Parathyroid adenoma (tissue), 2 donors: Measurements from ENCODE around the gene NDST1.

ENCODE experiments used
- H2AFZ ChIP-seq: fragments of 300-600 bp; sonication (generic); one replicate; pipeline ENCODE4 v1.7.0; 2017; ENCODE audit warnings: antibody characterized with exemption, mild to moderate bottlenecking
- H3K27ac ChIP-seq: fragments of 300-600 bp; sonication (generic); one replicate; pipeline ENCODE4 v1.7.0; 2017
- H3K27me3 ChIP-seq: fragments of 300-600 bp; sonication (generic); one replicate; pipeline ENCODE4 v1.7.0; 2017; ENCODE audit warnings: low read length; ENCODE audit not compliant: control insufficient read depth, insufficient read depth
- H3K36me3 ChIP-seq: fragments of 300-600 bp; sonication (generic); one replicate; pipeline ENCODE4 v1.7.0; 2017; ENCODE audit warnings: low read length; ENCODE audit not compliant: control insufficient read depth, insufficient read depth
- H3K4me1 ChIP-seq: fragments of 300-600 bp; sonication (generic); one replicate; pipeline ENCODE4 v1.7.0; 2017; ENCODE audit warnings: control low read depth
- H3K4me2 ChIP-seq: fragments of 300-600 bp; sonication (generic); one replicate; pipeline ENCODE4 v1.7.0; 2017; ENCODE audit warnings: low read length
- H3K4me3 ChIP-seq: fragments of 300-600 bp; sonication (generic); one replicate; pipeline ENCODE4 v1.7.0; 2017; ENCODE audit warnings: low read depth, low read length
- H3K79me2 ChIP-seq: fragments of 300-600 bp; sonication (generic); one replicate; pipeline ENCODE4 v1.7.0; 2017; ENCODE audit warnings: control low read depth
- H3K9ac ChIP-seq: fragments of 300-600 bp; sonication (generic); one replicate; pipeline ENCODE4 v1.7.0; 2017; ENCODE audit warnings: mild to moderate bottlenecking
- H3K9me3 ChIP-seq: fragments of 300-600 bp; sonication (generic); one replicate; pipeline ENCODE4 v1.7.0; 2017; ENCODE audit warnings: low read length; ENCODE audit not compliant: control insufficient read depth
- CTCF ChIP-seq: fragments of 300-600 bp; sonication (generic); IDR thresholded peaks from one replicate; pipeline ENCODE4 v1.7.0; 2017; ENCODE audit warnings: antibody characterized with exemption, mild to moderate bottlenecking
- donor health status: primary hyperparathyroidism.

Gene NDST1

DNA sequence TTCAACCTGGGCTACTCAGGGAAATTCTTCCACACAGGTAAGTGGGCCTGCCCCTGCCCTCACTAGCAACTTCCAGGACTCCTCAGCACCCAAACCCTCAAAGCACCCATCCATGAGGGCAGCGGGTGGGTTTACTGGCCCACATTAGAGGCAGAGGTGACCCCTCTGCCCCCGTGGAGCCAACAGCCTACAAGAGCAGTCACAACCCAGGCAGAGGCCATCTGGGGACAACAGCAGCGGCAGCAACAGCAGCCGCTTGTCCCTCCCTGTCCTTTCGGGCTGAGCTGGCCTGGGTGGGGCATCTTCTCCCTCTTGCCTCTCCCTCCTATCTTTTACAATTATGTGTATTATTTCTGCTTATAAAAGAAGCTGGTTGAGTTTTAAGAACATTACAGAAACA is 25.1 kb downstream of the NDST1 start:
- Histone ChIP-seq H3K4me1 (no peaks in the 10 kb centered on the region), H3K79me2 (peaks cover 22% of the 10 kb centered on the region), H3K9ac (no peak overlapping the region), H2AFZ (no peak overlapping the region), H3K36me3 (no peaks in the 10 kb centered on the region), H3K4me3 (no peak overlapping the region), H3K4me2 (no peak overlapping the region), H3K27me3 (no peaks in the 10 kb centered on the region), H3K27ac (no peak overlapping the region), H3K9me3 (no peaks in the 10 kb centered on the region)
- TF ChIP-seq CTCF, result no peak

DNA sequence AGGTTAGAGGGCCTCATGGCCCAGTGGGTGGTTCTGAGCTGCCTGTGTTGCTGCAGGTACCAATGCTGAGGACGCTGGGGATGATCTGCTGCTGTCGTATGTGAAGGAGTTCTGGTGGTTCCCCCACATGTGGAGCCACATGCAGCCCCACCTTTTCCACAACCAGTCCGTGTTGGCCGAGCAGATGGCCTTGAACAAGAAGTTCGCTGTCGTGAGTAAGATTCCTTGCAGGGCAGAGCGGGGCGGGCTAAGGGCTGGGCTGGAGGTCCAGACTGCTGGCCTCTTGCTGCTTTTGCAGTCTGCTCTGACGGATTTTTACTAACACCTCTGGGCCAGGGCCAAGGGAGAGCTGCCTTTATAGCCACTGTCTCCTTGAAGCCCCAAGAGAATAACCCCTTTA is 26.9 kb downstream of the NDST1 start:
- Histone ChIP-seq H3K4me1 (no peaks in the 10 kb centered on the region), H3K4me2 (no peak overlapping the region), H3K79me2 (peaks cover 12% of the 10 kb centered on the region), H3K4me3 (no peak overlapping the region), H2AFZ (no peak overlapping the region), H3K36me3 (no peaks in the 10 kb centered on the region), H3K27ac (no peak overlapping the region), H3K9ac (no peak overlapping the region), H3K27me3 (no peaks in the 10 kb centered on the region), H3K9me3 (no peaks in the 10 kb centered on the region)
- no peak for TF ChIP-seq CTCF

DNA sequence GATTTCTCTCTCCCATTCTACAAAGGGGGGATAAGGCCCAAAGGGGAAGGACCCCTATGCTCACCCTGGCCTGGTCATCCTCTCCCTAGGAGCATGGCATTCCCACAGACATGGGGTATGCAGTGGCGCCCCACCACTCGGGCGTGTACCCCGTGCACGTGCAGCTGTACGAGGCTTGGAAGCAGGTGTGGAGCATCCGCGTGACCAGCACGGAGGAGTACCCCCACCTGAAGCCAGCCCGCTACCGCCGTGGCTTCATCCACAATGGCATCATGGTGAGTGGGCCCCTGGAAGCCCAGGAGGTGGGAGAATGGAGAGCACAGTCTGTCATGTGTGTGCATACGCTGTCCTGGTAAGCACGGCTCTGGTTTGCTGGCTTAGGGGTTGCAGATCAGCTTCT is 27.7 kb downstream of the NDST1 start:
- H3K9me3 ChIP-seq, result no peaks in the 10 kb centered on the region
- H3K4me2 ChIP-seq, result no peak overlapping the region
- H3K9ac ChIP-seq, result no peak overlapping the region
- no peak overlapping the region for H3K4me3 ChIP-seq
- H2AFZ ChIP-seq, result no peak overlapping the region
- no peak for TF ChIP-seq CTCF
- H3K36me3 ChIP-seq, result no peaks in the 10 kb centered on the region
- H3K79me2 ChIP-seq, result peaks cover 10% of the 10 kb centered on the region
- no peak overlapping the region for H3K27ac ChIP-seq
- no peaks in the 10 kb centered on the region for H3K4me1 ChIP-seq
- no peaks in the 10 kb centered on the region for H3K27me3 ChIP-seq

DNA sequence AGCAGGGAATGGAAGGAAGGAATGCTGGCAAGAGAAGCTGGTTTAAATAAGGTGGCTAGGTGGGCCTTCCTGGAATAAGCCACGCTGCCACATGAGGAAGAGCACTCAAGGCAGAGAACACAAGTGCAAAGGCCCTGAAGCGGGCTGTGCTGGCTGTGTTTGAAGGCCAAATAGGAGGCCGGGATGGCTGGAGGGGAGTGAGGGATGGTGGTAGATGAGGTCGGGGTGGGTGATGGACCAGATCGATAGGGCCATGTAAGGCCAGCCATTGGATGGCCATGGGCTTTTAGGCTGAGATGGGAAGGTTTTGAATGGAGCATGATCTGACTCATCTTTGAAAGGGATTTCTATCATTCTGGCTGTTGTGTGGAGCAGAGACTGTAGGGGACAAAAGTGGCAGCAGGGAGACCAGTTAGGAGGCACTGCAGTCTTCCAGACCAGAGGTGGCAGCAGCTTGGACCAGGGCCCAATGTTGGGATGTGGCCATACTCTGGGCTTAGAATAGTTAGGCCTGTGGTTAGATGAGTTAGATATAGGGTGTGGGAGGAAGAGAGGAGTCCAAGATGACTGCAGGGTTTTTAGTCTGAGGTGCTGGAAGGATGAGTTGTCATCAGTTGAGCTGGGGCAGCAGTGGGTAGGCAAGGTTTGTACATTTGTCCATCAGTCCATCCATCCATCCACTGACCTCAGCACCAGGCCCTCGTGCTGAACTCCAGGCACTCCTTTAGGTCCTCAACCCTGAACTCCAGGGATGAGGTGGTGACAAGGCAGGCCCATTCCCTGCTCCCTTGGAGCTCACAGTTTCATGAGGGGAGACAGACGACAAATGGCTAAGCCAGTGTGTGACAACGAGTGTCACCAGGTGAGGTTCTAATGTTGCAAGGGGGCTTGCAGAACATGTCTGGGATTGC is 30.3 kb downstream of the NDST1 start:
- Histone ChIP-seq H3K79me2 (peaks cover 3% of the 10 kb centered on the region), H3K4me1 (no peaks in the 10 kb centered on the region), H3K4me2 (no peak overlapping the region), H2AFZ (no peak overlapping the region), H3K27me3 (no peaks in the 10 kb centered on the region), H3K36me3 (no peaks in the 10 kb centered on the region), H3K4me3 (no peak overlapping the region), H3K9ac (no peak overlapping the region), H3K9me3 (no peaks in the 10 kb centered on the region), H3K27ac (no peak overlapping the region)
- no peak for TF ChIP-seq CTCF

DNA sequence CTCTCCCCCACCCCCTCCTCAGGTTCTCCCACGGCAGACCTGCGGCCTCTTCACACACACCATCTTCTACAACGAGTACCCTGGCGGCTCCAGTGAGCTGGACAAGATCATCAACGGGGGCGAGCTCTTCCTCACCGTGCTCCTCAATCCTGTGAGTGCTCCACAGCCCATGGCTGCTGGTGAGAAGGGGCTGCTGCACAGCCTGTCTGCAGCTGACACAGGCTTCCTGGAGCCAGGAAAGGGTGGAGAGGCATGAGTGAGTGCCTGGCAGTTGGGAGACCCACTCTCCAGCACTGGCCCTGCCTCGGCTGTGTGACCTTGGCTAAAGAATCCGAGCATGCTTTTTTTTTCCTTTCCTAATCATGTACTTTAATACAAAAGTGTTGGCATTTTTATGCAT is 31.3 kb downstream of the NDST1 start:
- peaks cover 3% of the 10 kb centered on the region for H3K79me2 ChIP-seq
- no peak overlapping the region for H3K4me2 ChIP-seq
- no peaks in the 10 kb centered on the region for H3K4me1 ChIP-seq
- H3K4me3 ChIP-seq, result no peak overlapping the region
- H3K9me3 ChIP-seq, result no peaks in the 10 kb centered on the region
- H2AFZ ChIP-seq, result no peak overlapping the region
- H3K9ac ChIP-seq, result no peak overlapping the region
- H3K27me3 ChIP-seq, result no peaks in the 10 kb centered on the region
- no peak for TF ChIP-seq CTCF
- H3K36me3 ChIP-seq, result no peaks in the 10 kb centered on the region
- no peak overlapping the region for H3K27ac ChIP-seq
